PC-9 (cell line): ENCODE measurements around the gene GPATCH1. TPM values are rescaled to one million over a fixed set of nuclear protein-coding genes. Genes with fewer than 3 reads are reported as not detected.

Source experiments
- BruUV-seq: library from RNA; stranded (reverse); fragments of 400-500 nt; replicated peaks from 2 replicates; lab custom pipeline; 2021; lab: Mats Ljungman, UMichigan
- CTCF ChIA-PET: fragments of 300-600 bp; sonication (Branson Sonifier 250); formaldehyde crosslinking; loops from one replicate; lab custom pipeline; 2022; ENCODE audit warnings: antibody characterized with exemption; lab: Charles Lee
- POLR2A ChIA-PET: fragments of 300-600 bp; sonication (Branson Sonifier 250); formaldehyde crosslinking; loops from one replicate; lab custom pipeline; 2022; ENCODE audit warnings: antibody characterized with exemption; ENCODE audit not compliant: unreplicated experiment; lab: Charles Lee
- DNase-seq, 2 experiments: peaks; one replicate each; pipeline versions ENCODE4 v3.0.0 to v3.0.0-alpha.2; 2015 to 2022; ENCODE audit warnings: mixed read lengths in 1 of 2
- H2AFZ ChIP-seq: fragments of 200-600 bp; sonication (generic); 2 replicates; pipeline ENCODE4 v1.8.1; 2017; ENCODE audit warnings: antibody characterized with exemption
- H3F3A ChIP-seq: fragments of 200-600 bp; sonication (generic); 2 replicates; pipeline ENCODE4 v1.8.1; 2017; ENCODE audit warnings: antibody characterized with exemption, mild to moderate bottlenecking, low read depth; ENCODE audit not compliant: insufficient read depth
- H3K27ac ChIP-seq: fragments of 200-600 bp; sonication (generic); 2 replicates; pipeline ENCODE4 v1.6.1; 2016; ENCODE audit warnings: mixed run types
- H3K27me3 ChIP-seq: fragments of 200-600 bp; sonication (generic); 2 replicates; pipeline ENCODE4 v1.6.1; 2016; ENCODE audit warnings: low read depth, mixed run types; ENCODE audit not compliant: insufficient read depth
- H3K36me3 ChIP-seq: fragments of 200-600 bp; sonication (generic); 2 replicates; pipeline ENCODE4 v1.6.1; 2016; ENCODE audit warnings: low read depth, mixed run types
- H3K4me1 ChIP-seq: fragments of 200-600 bp; sonication (generic); replicated peaks from 2 replicates; pipeline ENCODE4 v1.6.1; 2016; ENCODE audit warnings: mixed run types; ENCODE audit not compliant: insufficient read depth
- H3K4me2 ChIP-seq: fragments of 200-600 bp; sonication (generic); 2 replicates; pipeline ENCODE4 v1.6.1; 2017; ENCODE audit warnings: mixed run types
- H3K4me3 ChIP-seq: fragments of 200-600 bp; sonication (generic); 2 replicates; pipeline ENCODE4 v1.6.1; 2016; ENCODE audit warnings: mixed run types
- H3K79me2 ChIP-seq: fragments of 200-600 bp; sonication (generic); 2 replicates; pipeline ENCODE4 v1.6.1; 2017; ENCODE audit warnings: low read depth, mixed run types
- H3K9me2 ChIP-seq: fragments of 200-600 bp; sonication (generic); 2 replicates; pipeline ENCODE4 v1.8.1; 2017; ENCODE audit warnings: mild to moderate bottlenecking; ENCODE audit not compliant: insufficient read depth
- H3K9me3 ChIP-seq: fragments of 200-600 bp; sonication (generic); 2 replicates; pipeline ENCODE4 v1.8.1; 2016; ENCODE audit warnings: low read depth; ENCODE audit not compliant: insufficient read depth
- H4K20me1 ChIP-seq: fragments of 200-600 bp; sonication (generic); 2 replicates; pipeline ENCODE4 v1.8.1; 2017; ENCODE audit not compliant: insufficient read depth
- EZH2 ChIP-seq: fragments of 200-600 bp; sonication (generic); IDR thresholded peaks from 2 replicates; pipeline ENCODE4 v1.8.0; 2017; ENCODE audit warnings: antibody characterized with exemption, low read depth
- intact Hi-C: fragments of 100-400 bp; cut with micrococcal nuclease; formaldehyde crosslinking; loops from one replicate; pipeline ENCODE4 v1.10.0; 2022; ENCODE audit not compliant: unreplicated experiment
- total RNA-seq: library from RNA; stranded (reverse); gene quantifications from 2 replicates; pipeline ENCODE4 v1.2.3, GENCODE V29; 2021
- TF ChIP-seq, protein P1 (sequence below): fragments of 200-600 bp; sonication (generic); conservative IDR thresholded peaks from 2 replicates; pipeline ENCODE4 v1.6.1; 2017; ENCODE audit warnings: mixed run types, antibody characterized with exemption, mild to moderate bottlenecking, moderate library complexity

The GPATCH1 gene
- total RNA-seq, 1 experiment from 2014 or later, result 11.0 TPM

DNA sequence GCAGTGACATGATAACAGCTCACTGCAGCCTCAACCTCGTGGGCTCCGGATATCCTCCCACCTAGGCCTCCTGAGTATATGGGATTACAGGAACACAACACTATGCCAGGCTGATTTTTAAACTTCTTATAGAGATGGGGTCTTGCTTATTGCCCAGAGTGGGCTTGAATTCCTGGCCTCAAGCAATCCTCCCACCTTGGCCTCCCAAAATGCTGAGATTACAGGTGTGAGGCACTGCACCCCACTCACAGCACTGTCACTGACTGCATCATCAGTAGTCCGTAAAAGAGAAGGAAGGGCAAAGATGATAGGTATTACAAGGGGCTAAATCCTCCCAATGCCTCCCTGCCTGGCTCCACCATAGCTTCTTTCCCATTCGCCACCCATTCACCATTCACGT, 20.4 kb upstream of the GPATCH1 start:
- Histone ChIP-seq H2AFZ (no peak overlapping the region), H3K4me2 (peak overlapping the region; percentile 42; the same call in 1 of the 2 replicates), H3K9me2 (no peaks in the 10 kb centered on the region), H3K4me1 (peaks cover 50% of the 10 kb centered on the region), H3F3A (peaks cover 26% of the 10 kb centered on the region), H3K79me2 (peaks cover 83% of the 10 kb centered on the region), H3K27ac (no peak overlapping the region), H4K20me1 (peaks cover 41% of the 10 kb centered on the region), H3K27me3 (no peaks in the 10 kb centered on the region), H3K9me3 (no peaks in the 10 kb centered on the region), H3K4me3 (no peak overlapping the region), H3K36me3 (peaks cover 9% of the 10 kb centered on the region; the same call in 1 of the 2 replicates)
- BruUV-seq, result no TSS peak
- no peak for DNase-seq
- intact Hi-C loops, result no loop called here
- TF ChIP-seq, protein P1, sequence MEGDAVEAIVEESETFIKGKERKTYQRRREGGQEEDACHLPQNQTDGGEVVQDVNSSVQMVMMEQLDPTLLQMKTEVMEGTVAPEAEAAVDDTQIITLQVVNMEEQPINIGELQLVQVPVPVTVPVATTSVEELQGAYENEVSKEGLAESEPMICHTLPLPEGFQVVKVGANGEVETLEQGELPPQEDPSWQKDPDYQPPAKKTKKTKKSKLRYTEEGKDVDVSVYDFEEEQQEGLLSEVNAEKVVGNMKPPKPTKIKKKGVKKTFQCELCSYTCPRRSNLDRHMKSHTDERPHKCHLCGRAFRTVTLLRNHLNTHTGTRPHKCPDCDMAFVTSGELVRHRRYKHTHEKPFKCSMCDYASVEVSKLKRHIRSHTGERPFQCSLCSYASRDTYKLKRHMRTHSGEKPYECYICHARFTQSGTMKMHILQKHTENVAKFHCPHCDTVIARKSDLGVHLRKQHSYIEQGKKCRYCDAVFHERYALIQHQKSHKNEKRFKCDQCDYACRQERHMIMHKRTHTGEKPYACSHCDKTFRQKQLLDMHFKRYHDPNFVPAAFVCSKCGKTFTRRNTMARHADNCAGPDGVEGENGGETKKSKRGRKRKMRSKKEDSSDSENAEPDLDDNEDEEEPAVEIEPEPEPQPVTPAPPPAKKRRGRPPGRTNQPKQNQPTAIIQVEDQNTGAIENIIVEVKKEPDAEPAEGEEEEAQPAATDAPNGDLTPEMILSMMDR, result no peak
- no peak for TF ChIP-seq EZH2
- ChIA-PET CTCF (no interaction called here), POLR2A (interaction anchor here (0.6 kb wide), 2 partner anchors 17 to 36 kb away, joined by 3 to 4 read pairs; no protein-coding TSS in a partner anchor)

DNA sequence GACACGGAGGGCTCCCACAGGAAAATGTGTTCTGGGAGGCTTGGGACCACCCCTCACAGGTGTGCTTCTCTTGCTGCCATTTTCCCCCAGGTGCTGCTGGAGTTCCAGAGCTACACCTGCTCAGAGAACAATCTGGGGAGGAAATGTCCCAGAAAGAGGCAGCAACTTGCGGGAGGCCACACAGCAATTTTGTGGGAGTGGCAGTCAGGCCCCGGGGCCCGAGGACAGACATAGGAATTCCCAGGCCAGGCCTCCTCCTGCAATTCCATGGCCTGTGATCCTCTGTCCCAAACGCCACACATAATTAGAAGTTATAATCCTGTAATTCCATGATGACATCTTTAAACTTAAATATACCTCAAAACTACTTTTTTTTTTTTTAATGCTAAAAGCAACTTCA, 18.1 kb upstream of the GPATCH1 start:
- Histone ChIP-seq H3K4me3 (peak overlapping the region; percentile 99), H3F3A (peaks cover 21% of the 10 kb centered on the region; the same call in 1 of the 2 replicates), H3K27ac (no peak overlapping the region), H4K20me1 (peaks cover 41% of the 10 kb centered on the region), H3K27me3 (no peaks in the 10 kb centered on the region), H2AFZ (no peak overlapping the region), H3K4me1 (peaks cover 36% of the 10 kb centered on the region), H3K9me2 (no peaks in the 10 kb centered on the region), H3K36me3 (0 out of 2 replicates have a peak, but pooled peaks cover 6% of the 10 kb centered on the region), H3K79me2 (peaks cover 64% of the 10 kb centered on the region), H3K9me3 (no peaks in the 10 kb centered on the region), H3K4me2 (peak overlapping the region; percentile 87)
- BruUV-seq, result TSS peak; percentile 48
- ChIA-PET POLR2A (interaction anchor here (0.6 kb wide), 1 partner anchor 18 kb away, joined by 4 read pairs; no protein-coding TSS in a partner anchor), CTCF (no interaction called here)
- intact Hi-C loops, result no loop called here
- TF ChIP-seq, protein P1, result no peak
- no peak for TF ChIP-seq EZH2
- no peak for DNase-seq

- Histone ChIP-seq H3K4me2 (peak overlapping the region; percentile 87), H3K4me1 (peaks cover 36% of the 10 kb centered on the region), H3K27me3 (no peaks in the 10 kb centered on the region), H3K9me2 (no peaks in the 10 kb centered on the region), H3K4me3 (peak overlapping the region; percentile 99), H3K79me2 (peaks cover 59% of the 10 kb centered on the region), H3K36me3 (0 out of 2 replicates have a peak, but pooled peaks cover 3% of the 10 kb centered on the region), H2AFZ (no peak overlapping the region), H4K20me1 (peaks cover 41% of the 10 kb centered on the region), H3K9me3 (no peaks in the 10 kb centered on the region), H3K27ac (no peak overlapping the region), H3F3A (peaks cover 18% of the 10 kb centered on the region; the same call in 1 of the 2 replicates)
- POLR2A ChIA-PET, result interaction anchor here (0.6 kb wide), 1 partner anchor 17 kb away, joined by 4 read pairs; no protein-coding TSS in a partner anchor
- TF ChIP-seq, protein P1, result no peak
- TF ChIP-seq EZH2, result no peak
- CTCF ChIA-PET, result no interaction called here
- intact Hi-C loops, result no loop called here
- no peak for DNase-seq
- BruUV-seq, result no TSS peak
Observed at GRCh38 chr19:33063356-33063752, 17.6 kb upstream of the GPATCH1 start.
